HS-5 (cell line): Measurements from ENCODE around the gene GPATCH4.
"Not testable (repeated sequence)": the region's sequence is repeated elsewhere in the genome, so short reads cannot be mapped to it uniquely, and the experiment has no call there.

ENCODE experiments used
- DNase-seq: peaks from one replicate; pipeline ENCODE4 v3.0.0-alpha.2; 2012; ENCODE audit warnings: low read depth

GPATCH4 gene

GRCh38 chr1:156595016-156595415 is 6.3 kb downstream of the GPATCH4 start:
- DNase-seq, result no peak

GRCh38 chr1:156594190-156594589 is 7.1 kb downstream of the GPATCH4 start:
- no peak for DNase-seq

- no peak for DNase-seq
These were observed 7.7 kb downstream of the GPATCH4 start for GRCh38 chr1:156593661-156593989.

- no peak for DNase-seq
These were observed 8.2 kb downstream of the GPATCH4 start for GRCh38 chr1:156592910-156593660.

- DNase-seq, result no peak
These were observed 8.9 kb downstream of the GPATCH4 start for GRCh38 chr1:156592158-156592909.

- DNase-seq, result no peak
These were observed 9.7 kb downstream of the GPATCH4 start, which contains the start of gene NAXE for GRCh38 chr1:156591432-156592157. TSS of gene NAXE (plus strand) at chr1:156591776. CDS start at chr1:156591805, 29 bp downstream.

DNA sequence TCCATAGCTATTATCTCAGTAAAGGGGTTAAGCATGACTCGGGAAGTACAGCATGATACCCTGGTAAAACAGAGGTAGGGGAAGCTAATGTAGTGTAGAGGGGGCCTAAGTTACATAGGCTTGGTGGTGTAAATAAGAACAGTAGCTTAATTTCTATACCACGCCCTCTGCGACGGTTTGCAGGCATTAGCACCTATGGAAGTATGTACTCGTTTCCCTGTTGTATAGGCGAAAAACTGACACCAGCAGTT is 10.2 kb downstream of the GPATCH4 start:
- DNase-seq, result no peak

- no peak for DNase-seq
These were observed 10.7 kb downstream of the GPATCH4 start for GRCh38 chr1:156590326-156591180.

- no peak for DNase-seq
These were observed 11.7 kb downstream of the GPATCH4 start for GRCh38 chr1:156589546-156589945.

DNA sequence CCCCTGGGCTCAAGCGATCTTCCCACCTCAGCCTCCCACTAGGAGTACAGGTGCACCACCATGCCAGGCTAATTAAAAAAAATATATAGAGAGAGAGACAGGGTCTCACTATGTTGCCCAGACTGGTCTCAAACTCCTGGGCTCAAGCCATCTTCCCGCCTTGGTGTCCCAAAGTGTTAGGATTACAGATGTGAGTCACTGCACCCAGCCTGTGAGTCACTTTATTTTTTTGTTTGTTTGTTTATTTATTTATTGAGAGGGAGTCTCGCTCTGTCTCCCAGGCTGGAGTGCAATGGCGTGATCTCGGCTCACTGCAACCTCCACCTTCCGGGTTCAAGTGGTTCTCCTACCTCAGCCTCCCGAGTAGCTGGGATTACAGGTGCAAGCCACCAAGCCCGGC is 13.4 kb downstream of the GPATCH4 start:
- not testable (repeated sequence) for DNase-seq

DNA sequence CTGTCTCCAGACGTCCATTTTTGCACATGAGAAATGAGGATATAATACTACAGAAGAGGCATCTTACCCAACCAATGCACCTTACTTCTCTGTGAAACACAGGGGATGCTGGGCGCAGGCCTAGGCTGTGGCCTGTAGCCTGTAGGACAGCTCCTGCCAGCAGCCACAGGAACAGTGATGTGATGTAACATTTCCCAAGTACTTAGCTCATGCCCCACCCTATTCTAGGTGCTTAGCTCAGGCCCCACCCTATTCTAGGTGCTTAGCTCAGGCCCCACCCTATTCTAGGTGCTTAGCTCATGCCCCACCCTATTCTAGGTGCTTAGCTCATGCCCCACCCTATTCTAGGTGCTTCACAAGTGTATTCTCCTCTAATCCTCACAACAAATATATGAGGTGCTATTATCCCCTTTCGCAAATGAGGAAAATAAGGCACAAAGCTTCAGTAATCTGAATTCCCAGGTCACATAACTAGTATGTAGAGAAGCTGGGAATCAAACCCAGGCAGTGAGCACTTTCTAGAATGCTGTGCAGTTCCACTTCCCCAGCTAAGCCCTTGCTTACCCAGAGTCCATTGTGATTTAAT is 14.3 kb downstream of the GPATCH4 start:
- DNase-seq, result no peak

DNA sequence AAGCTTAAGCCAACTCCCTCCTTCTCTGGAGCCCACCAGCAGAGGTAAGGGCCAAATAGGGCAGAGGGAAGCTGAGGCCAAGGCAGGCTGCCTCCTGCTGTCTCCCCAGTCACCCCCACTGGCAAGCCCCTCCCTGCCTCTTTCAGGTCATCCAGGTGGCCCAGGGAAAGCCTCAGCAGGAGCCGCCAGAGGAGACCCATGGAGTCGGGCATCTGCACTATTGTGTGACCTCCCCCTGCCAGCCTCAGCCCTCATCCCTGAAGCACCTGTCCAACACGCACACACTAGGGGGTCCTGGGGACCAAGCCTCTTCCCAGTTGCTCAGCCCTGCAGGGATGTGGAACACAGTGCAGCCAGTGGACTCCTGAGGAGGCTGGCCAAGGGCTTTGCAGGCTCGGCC is 15.0 kb downstream of the GPATCH4 start:
- DNase-seq, result no peak

- no peak for DNase-seq
These were observed 16.5 kb downstream of the GPATCH4 start for GRCh38 chr1:156584813-156585212.

DNA sequence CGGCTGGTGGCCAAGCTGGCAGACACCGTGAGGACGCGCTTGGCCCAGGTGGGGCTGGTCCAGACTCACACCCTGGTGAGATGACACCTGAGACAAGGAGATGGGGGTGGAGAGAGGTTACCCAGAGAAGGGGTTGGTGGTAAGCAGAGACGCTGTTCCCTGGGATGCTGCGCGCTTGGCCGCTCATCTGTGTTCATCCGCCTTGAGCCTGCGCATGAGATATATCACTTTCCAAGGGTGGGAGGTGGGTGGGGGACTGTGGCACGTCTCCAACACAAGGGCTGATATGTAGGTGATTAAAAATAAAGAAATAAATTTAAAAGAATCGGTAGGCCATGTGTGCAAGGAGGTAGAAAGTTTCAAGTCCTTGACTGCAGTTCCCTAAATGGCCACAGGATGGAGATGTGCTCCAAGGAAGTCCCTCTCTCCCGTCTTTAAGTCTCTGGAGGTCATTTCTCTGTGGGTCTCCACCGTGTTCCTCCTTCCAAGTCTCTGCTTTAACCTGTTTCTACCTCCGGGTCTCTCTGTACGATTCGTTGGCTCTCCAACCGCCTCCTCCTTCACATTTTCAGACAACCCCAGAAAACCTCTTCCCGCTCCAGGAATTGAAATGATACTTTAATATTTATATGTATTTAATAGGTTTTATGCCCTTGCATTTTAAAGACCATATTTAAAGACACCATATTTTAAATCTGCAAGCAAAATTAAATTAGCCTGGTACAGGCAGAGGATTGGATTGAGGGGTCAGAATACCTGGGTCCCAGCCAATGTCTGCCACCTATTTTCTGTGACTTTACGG is 17.3 kb downstream of the GPATCH4 start:
- no peak for DNase-seq

DNA sequence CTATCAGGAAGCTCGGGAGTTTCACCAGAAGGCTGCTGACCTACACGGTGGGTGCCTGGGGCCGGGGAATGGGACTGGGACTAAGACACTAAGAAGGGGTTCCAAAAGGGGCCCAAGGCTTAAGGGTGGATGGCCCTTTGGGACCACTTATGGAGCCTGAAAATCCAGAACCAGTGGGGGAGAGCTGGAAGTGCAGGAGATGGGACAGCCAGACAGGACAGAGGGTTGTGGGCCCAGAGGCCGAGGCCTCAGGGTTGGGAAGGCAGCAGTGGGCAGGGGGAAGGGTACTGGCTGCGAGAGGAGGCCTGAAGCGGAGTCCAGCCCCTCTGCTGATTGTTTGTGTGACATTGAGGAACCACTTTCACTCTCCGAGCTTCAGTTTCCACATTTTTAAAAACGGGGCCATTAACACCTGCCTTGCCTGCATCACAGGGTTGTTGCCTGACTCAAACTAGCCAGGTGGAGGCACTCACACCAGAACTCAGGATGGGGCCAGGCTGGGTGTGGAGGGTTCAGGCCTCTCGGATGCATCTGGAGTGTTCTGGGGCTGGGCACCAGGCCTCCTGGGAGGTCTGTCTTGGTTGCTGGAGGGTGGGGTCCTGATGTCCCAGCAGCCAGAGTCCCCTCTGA is 18.8 kb downstream of the GPATCH4 start:
- DNase-seq, result no peak

DNA sequence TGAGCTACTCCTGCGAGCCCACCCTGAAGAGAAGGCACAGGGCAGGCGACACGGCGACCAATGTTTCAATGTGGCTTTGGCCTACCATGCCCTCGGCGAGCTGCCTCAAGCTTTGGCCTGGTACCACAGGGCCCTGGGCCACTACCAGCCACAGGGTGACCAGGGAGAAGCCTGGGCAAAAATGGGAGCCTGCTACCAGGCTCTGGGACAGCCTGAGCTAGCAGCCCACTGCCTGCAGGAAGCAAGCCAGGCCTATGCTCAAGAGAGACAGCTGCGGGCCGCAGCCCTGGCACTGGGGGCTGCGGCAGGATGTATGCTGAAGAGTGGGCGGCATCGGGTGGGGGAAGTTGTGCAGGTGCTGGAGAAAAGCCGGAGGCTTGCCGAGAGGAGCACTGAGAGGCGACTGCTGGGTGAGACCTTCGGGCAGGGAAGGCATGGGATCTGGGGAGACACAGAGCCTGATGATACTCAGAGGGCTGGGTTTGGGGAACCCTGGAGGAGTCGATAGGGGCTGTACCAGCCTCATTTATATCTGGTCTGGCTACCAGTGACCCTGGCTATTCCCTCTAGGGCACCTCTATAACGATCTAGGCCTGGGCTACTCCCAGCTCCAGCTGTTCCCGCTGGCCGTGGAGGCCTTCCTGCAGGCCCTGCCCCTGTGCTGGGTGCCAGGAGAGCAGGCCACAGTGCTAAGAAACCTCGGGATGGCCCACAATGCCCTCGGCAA is 19.5 kb downstream of the GPATCH4 start:
- DNase-seq, result no peak

DNA sequence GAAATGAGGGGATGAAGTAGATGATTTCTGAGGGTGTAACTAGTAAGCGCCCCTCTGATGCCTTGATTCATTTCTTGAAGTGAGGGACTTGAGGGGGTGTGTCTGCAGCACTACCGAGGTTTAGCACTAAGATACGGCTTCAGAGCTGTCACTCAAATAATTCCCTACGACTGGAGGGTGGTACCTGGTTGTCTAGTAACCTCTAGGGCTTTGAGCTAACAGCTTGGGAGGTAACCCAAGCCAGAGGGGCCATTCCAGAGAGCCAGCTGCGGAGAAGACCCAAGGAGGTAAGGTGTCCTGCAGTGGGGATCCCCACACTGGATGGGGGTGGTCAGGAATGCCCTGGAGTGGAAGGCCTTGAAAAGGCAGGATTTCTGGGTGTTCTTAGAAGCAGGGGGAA is 21.8 kb downstream of the GPATCH4 start, which contains the start of gene TTC24:
TTC24 (plus strand) TSS at position 252 of the 400 bp plus-strand sequence. CDS start 1,642 bp downstream, outside the sequence.
- DNase-seq, result no peak

DNA sequence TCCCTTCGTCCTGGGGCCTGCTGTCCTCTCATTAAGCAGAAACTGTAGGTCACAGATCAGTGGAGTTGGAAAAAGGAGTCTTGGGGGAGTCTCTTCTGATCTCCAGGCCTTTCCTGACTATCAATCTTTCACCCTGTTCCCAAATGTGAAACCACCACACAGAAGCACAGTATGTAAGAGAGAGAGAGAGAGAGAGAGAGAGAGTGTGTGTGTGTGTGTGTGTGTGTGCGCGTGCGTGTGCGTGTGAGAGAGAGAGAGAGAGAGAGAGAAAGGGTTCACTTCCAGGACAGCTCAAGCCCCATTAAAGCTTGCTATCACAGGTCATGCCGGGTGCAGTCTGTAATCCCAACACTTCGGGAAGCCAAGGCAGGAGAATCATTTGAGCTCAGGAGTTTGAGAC is 23.2 kb downstream of the GPATCH4 start:
- DNase-seq, result no peak

GRCh38 chr1:156577550-156577949 is 23.7 kb downstream of the GPATCH4 start:
- no peak for DNase-seq
